ENCODE measurements around the gene CLDN1. TPM values are rescaled to one million over a fixed set of nuclear protein-coding genes. Genes with fewer than 3 reads are reported as not detected.

The CLDN1 gene
- total and polyA plus RNA-seq, 2 of the 13 experiments (the other 11 are each of a cell fraction or from before 2014, with no cell fraction given): 42.7 to 51.6 TPM

Other genes starting within 250 kb of the CLDN1 start
- not detected in 2 replicates for gene P3H2, start 201.5 kb downstream of the CLDN1 start, total RNA-seq (2016; rRNA removed; fragmentation: Illumina TruSeq; extraction: Trizol)
- not detected in 2 replicates for gene P3H2, start 201.5 kb downstream of the CLDN1 start, polyA plus RNA-seq (2011; rRNA removed)
- gene CLDN16, start 65.7 kb upstream of the CLDN1 start, total RNA-seq (2016; rRNA removed; fragmentation: Illumina TruSeq; extraction: Trizol): 0.21 and 0.24 TPM in 2 replicates
- gene CLDN16, start 65.7 kb upstream of the CLDN1 start, polyA plus RNA-seq (2011; rRNA removed): 0.04 and 0.13 TPM in 2 replicates
- gene TMEM207, start 127.5 kb upstream of the CLDN1 start, total RNA-seq (2016; rRNA removed; fragmentation: Illumina TruSeq; extraction: Trizol): not detected in 2 replicates
- not detected in 2 replicates for gene TMEM207, start 127.5 kb upstream of the CLDN1 start, polyA plus RNA-seq (2011; rRNA removed)
- gene IL1RAP, start 191.6 kb upstream of the CLDN1 start, total RNA-seq (2016; rRNA removed; fragmentation: Illumina TruSeq; extraction: Trizol): 11.6 and 18.3 TPM in 2 replicates
- 54.9 and 57.9 TPM in 2 replicates for gene IL1RAP, start 191.6 kb upstream of the CLDN1 start, polyA plus RNA-seq (2011; rRNA removed)